D341Med (cell line): ENCODE measurements around the gene HOXC10.
A peak's percentile ranks its signal among the peaks of the same experiment; 100 is the strongest.

Experiments
- DNase-seq: peaks from one replicate; pipeline ENCODE4 v3.0.0; 2012; ENCODE audit warnings: low spot score

The HOXC10 gene

DNA sequence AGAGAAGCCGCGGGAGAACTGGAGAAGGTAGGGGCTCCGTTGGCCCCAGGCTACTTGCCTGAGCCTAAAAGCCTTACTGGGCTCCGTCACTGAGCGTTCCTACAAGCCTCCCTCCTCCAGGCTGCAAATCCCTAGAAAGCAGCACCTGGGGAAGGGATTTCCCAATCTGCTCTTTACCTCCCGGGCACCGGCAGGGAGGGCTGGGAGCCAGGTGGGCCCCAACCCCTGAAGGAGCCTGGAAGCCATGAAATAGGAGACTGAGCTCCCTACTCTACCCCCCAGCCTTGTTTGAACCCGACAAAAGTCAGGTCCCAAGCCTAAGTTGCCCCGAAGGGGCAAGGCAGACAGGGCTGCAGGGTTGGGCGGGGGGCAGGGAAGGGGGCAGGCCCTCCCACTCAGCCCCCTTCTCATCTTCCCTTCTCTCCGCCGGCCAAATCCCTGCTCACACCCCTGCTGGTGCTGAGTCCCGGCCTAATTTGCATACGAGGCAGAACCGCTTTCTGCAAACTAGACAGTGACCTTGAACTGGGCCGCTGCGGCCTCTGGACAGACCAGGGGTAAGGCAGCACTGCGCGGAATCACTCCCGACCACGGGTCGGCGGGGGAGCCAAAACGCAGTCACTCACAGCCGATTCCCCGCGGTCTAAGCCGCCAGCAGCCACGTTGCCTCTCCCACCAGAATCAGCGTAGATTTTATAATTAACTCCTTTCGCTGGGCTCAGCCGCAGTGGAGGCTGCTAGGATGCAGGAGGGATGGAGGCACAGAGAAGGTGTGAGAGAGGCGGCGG is 34.0 kb upstream of the HOXC10 start:
- no peak for DNase-seq

- peak; percentile 25 for DNase-seq
Observed at GRCh38 chr12:53951577-53952334, 33.2 kb upstream of the HOXC10 start.

DNA sequence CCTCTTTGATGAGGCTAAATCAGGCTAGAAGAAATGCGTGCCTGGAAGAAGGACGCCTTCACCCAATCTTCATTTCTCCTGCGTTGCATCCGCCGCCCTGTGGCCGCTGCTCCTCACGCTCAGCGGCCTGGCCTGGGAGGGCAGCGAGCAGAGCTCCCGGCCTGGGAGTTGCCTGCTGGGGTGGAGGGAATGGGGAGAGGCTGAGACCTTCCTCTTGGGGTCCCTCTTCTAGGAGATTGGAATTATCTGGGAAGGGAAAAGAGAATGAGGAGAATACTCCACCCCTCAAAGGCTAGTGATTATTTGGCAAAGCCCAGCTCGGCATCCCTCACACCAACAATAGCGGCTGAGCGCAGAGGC is 32.6 kb upstream of the HOXC10 start:
- peak; percentile 52 for DNase-seq

GRCh38 chr12:53952871-53953734 is 31.8 kb upstream of the HOXC10 start:
- no peak for DNase-seq

GRCh38 chr12:53953831-53954693 is 30.9 kb upstream of the HOXC10 start:
- no peak for DNase-seq

DNA sequence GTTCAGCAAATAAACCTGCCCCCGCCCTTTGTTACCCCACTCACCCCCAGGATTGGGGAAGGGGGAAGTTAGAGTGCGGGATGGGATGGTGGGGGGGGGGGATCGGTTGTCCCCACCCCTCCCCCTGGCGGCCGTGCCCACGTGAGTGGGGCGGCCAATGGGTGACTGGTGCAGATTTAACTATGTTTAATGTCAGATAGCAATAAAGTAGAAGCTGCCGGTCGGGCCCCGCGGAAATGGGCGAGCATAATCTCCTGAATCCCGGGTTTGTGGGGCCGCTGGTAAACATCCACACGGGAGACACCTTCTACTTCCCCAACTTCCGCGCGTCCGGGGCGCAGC is 30.3 kb upstream of the HOXC10 start, which contains the start of gene HOXC12:
Gene HOXC12 (plus strand): TSS at position 210 of the 342 bp plus-strand sequence. CDS start 27 bp downstream, at position 237.
- no peak for DNase-seq

DNA sequence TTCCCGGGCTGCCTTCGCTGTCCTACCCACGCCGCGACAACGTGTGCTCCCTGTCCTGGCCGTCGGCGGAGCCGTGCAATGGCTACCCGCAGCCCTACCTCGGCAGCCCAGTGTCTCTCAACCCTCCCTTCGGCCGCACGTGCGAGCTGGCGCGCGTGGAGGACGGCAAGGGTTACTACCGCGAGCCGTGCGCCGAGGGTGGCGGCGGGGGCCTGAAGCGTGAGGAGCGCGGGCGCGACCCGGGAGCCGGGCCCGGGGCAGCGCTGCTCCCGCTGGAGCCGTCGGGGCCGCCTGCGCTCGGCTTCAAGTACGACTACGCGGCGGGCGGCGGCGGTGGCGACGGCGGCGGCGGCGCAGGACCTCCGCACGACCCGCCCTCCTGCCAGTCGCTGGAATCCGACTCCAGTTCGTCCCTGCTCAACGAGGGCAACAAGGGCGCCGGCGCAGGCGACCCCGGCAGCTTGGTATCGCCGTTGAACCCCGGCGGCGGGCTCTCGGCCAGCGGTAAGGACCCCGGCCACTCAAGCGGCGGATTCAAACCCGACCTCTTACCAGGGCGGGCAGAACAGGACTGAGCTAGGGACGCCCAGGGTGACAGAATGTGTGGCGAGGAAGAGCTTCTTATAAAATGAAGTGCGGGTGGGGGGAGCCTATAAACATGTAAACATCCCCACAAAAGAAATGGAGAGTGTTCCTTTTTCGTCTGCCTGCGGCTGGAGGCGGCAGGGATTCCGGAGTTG is 29.7 kb upstream of the HOXC10 start:
- DNase-seq, result peak; percentile 60

- DNase-seq, result no peak
Observed at GRCh38 chr12:53955776-53956250, 29.1 kb upstream of the HOXC10 start.

DNA sequence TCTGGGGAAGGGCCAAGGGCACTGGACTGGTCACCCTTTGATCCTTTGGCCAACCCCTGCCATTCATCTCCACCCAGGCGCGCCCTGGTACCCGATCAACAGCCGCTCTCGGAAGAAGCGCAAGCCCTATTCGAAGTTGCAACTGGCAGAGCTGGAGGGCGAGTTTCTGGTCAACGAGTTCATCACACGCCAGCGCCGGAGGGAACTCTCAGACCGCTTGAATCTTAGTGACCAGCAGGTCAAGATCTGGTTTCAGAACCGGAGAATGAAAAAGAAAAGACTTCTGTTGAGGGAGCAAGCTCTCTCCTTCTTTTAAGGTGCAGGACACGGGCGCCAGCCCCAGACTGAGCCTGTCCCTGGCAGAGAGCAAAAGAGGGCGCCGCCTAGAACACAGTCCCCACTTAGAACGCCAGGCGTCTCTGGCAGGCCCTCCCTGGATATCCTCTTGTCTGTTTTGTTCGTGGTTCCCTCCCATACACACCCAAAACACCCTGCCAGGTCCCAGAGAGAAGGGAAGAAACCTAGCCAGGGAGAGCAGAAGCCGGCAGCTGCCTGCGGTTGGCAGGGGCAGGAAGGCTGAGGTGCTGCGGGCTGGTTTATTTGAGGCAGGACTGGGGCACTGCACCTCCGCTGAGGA is 28.6 kb upstream of the HOXC10 start:
- DNase-seq, result no peak

GRCh38 chr12:53956914-53957536 is 27.9 kb upstream of the HOXC10 start:
- DNase-seq, result no peak

DNA sequence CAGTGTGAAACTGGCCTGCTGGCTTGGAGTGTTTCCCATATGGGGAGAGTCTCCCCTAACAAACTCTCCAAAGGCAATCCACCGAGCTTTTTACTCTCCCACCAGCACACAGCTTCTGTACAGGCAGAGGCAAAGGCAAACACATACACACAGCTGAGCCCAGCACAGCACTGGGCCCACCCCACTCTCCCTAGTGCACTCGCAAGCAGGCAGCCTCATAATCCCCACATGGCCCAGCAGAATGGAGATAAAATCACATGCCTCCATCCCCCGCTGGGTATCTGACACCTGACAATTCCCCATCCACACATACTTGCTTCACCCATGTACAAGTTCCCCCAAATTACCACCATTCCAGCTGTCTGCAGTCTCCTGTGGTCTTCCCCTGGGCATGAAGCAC is 26.8 kb upstream of the HOXC10 start:
- DNase-seq, result no peak

DNA sequence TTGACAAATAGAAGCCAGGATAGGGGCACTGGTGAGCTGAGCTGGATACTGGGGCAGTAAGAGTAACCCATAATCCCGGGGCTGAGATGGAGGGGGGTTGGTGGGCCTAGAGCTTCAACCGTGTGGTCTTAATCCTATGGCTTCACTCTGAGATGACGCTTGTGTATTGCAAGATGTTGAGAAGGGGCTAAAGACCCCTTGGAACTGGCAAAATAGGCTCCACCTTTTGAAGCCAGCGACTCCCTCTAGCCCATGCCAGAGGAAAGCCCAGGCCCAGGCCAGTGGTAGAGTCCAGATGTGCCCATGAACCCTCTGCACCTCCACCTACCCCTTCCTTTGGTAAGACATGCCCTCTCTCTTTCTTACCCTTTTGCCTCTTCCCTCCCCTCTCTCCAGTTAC is 25.6 kb upstream of the HOXC10 start:
- no peak for DNase-seq

DNA sequence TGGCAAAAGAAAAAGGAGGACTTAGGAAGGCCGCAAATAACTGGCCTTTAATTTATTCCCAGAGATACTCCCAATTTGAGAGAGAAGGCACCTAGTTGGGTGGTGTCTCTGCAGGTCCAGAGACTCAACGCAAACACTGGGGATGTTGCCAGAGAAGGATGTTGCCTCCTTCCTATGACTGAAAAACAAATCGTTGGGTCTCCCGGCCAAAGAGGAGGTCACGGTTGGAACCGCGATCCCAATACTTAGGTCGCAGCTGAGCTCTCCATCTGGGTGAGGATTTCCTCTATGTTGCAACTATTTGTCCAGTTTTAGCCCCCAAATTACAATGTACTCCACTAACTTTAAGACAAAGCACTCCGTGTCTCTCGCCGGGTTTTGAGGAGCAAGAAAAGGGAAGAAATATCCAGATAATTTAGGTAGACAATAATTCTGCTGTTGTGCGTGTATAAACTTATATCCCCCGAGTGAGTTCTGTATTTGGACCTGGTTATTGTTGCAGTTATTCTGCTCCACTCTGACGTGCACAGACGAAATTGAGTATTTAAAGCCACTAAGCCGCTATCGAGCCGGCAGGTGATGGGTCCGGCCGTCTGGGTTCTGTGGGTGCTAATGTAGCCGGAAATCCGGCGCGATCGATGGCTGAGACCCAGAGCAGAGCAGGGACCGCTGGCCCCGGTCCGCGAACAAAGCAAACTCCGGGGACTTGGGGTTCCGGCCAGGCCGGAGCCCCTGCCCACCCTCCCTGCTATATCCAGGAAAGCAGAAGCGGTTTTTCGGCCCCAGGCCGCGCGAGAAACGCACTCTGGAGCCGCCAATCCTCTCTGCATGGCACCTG is 24.5 kb upstream of the HOXC10 start:
- DNase-seq, result no peak

- no peak for DNase-seq
Observed at GRCh38 chr12:53961025-53961761, 23.8 kb upstream of the HOXC10 start.

DNA sequence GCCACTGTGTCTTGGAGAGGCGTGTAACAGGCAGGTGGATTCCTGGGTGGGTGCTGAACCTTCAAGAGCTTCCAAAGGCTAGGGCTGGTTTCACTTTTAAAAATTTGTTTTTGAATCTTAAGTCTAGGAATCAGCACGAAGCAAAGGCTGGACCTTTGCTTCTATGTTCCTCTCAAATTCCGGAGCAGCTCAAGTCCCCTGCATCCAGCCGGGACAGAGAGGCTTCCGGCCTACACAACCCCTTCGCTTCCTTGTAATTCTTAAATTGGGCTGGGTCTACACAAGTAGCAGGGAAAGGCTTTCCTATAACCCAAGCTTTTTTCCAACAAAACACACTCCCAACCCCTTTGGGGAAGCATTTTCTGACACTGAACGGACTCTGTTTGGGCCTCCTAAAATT is 21.9 kb upstream of the HOXC10 start:
- DNase-seq, result no peak

- DNase-seq, result no peak
Observed at GRCh38 chr12:53963434-53964314, 21.3 kb upstream of the HOXC10 start.

GRCh38 chr12:53964315-53964713 is 20.6 kb upstream of the HOXC10 start:
- DNase-seq, result no peak
